Prostate gland (tissue), 2 donors: ENCODE measurements around the gene MAML3.

Experiments
- POLR2A ChIP-seq: fragments of 450-650 bp; IDR thresholded peaks from one replicate; pipeline ENCODE4 v1.6.1; 2016; ENCODE audit warnings: antibody characterized with exemption, mild to moderate bottlenecking
- POLR2AphosphoS5 ChIP-seq: sonication (generic); formaldehyde crosslinking; IDR thresholded peaks from one replicate; pipeline ENCODE4 v1.6.1; 2017; ENCODE audit warnings: antibody characterized with exemption
- TF ChIP-seq, protein P1 (sequence below), 4 experiments: fragments of 200-600 bp in 2 of 4; fragments of 450-650 bp in 2 of 4; sonication (generic) in 2 of 4; IDR thresholded peaks; 1 replicate in 3 of 4; 2 replicates in 1 of 4; pipeline ENCODE4 v1.5.1; 2016 to 2019; ENCODE audit warnings: antibody characterized with exemption in 4 of 4, mild to moderate bottlenecking in 2 of 4, moderate library complexity in 2 of 4

- TF ChIP-seq POLR2A, result no peak
- TF ChIP-seq, protein P1, sequence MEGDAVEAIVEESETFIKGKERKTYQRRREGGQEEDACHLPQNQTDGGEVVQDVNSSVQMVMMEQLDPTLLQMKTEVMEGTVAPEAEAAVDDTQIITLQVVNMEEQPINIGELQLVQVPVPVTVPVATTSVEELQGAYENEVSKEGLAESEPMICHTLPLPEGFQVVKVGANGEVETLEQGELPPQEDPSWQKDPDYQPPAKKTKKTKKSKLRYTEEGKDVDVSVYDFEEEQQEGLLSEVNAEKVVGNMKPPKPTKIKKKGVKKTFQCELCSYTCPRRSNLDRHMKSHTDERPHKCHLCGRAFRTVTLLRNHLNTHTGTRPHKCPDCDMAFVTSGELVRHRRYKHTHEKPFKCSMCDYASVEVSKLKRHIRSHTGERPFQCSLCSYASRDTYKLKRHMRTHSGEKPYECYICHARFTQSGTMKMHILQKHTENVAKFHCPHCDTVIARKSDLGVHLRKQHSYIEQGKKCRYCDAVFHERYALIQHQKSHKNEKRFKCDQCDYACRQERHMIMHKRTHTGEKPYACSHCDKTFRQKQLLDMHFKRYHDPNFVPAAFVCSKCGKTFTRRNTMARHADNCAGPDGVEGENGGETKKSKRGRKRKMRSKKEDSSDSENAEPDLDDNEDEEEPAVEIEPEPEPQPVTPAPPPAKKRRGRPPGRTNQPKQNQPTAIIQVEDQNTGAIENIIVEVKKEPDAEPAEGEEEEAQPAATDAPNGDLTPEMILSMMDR (IDR thresholded peaks at IDR 0.05), result no peak
- TF ChIP-seq POLR2AphosphoS5, result no peak
Observed at GRCh38 chr4:140189805-140190204, 35.8 kb upstream of the MAML3 start.
